GM23338 (cell line): ENCODE results near the gene PTAFR. TPM values are rescaled to one million over a fixed set of nuclear protein-coding genes. Genes with fewer than 3 reads are reported as not detected.

Experiments used
- ATAC-seq: fragments of 200-7000 bp; cut with Tn5 transposase; 3 replicates; pipeline ENCODE4 v1.9.1; 2020
- DNase-seq: peaks from one replicate; pipeline ENCODE4 v3.0.0-alpha.2; 2015; ENCODE audit warnings: low spot score
- H2AFZ ChIP-seq: fragments of 200-600 bp; sonication (generic); 2 replicates; pipeline ENCODE4 v1.8.0; 2016; ENCODE audit warnings: antibody characterized with exemption, mild to moderate bottlenecking, moderate library complexity
- H3F3A ChIP-seq: fragments of 200-600 bp; sonication (generic); replicated peaks from 2 replicates; pipeline ENCODE4 v1.8.0; 2017; ENCODE audit warnings: antibody characterized with exemption, mixed run types, low read depth
- H3K27ac ChIP-seq: fragments of 200-600 bp; sonication (generic); 2 replicates; pipeline ENCODE4 v1.6.1; 2016; ENCODE audit warnings: low read depth
- H3K27me3 ChIP-seq: fragments of 200-600 bp; sonication (generic); 2 replicates; pipeline ENCODE4 v1.8.0; 2016; ENCODE audit warnings: mild to moderate bottlenecking, mixed run types, moderate library complexity; ENCODE audit not compliant: insufficient read depth
- H3K36me3 ChIP-seq: fragments of 200-600 bp; sonication (generic); 2 replicates; pipeline ENCODE4 v1.8.0; 2016; ENCODE audit warnings: mild to moderate bottlenecking; ENCODE audit not compliant: insufficient read depth
- H3K4me1 ChIP-seq: fragments of 200-600 bp; sonication (generic); 2 replicates; pipeline ENCODE4 v1.8.0; 2016; ENCODE audit warnings: mild to moderate bottlenecking, moderate library complexity; ENCODE audit not compliant: insufficient read depth
- H3K4me2 ChIP-seq: fragments of 200-600 bp; sonication (generic); 2 replicates; pipeline ENCODE4 v1.7.1; 2017; ENCODE audit warnings: mixed run types
- H3K4me3 ChIP-seq: fragments of 200-600 bp; sonication (generic); 2 replicates; pipeline ENCODE4 v1.6.1; 2016; ENCODE audit warnings: mixed run types
- H3K79me2 ChIP-seq: fragments of 200-600 bp; sonication (generic); replicated peaks from 2 replicates; pipeline ENCODE4 v1.8.0; 2017; ENCODE audit warnings: mild to moderate bottlenecking; ENCODE audit not compliant: insufficient read depth
- H3K9me2 ChIP-seq: fragments of 200-600 bp; sonication (generic); 2 replicates; pipeline ENCODE4 v1.8.0; 2017; ENCODE audit not compliant: insufficient read depth
- H4K20me1 ChIP-seq: fragments of 200-600 bp; sonication (generic); replicated peaks from 2 replicates; pipeline ENCODE4 v1.8.0; 2017; ENCODE audit warnings: mild to moderate bottlenecking; ENCODE audit not compliant: insufficient read depth
- H3K27ac Mint-ChIP-seq: 2 replicates; pipeline ENCODE4 v1.8.0; 2020; ENCODE audit warnings: inconsistent platforms, mild to moderate bottlenecking, moderate library complexity, mixed read lengths
- H3K27me3 Mint-ChIP-seq: 3 replicates; pipeline ENCODE4 v1.8.0; 2022; ENCODE audit warnings: low read depth, mild to moderate bottlenecking, moderate library complexity, mixed read lengths, inconsistent platforms; ENCODE audit not compliant: insufficient read depth, poor library complexity
- H3K36me3 Mint-ChIP-seq: 3 replicates; pipeline ENCODE4 v1.8.0; 2021; ENCODE audit warnings: low read depth, mild to moderate bottlenecking, inconsistent platforms, moderate library complexity, mixed read lengths
- H3K4me1 Mint-ChIP-seq: 3 replicates; pipeline ENCODE4 v1.8.0; 2020; ENCODE audit warnings: mild to moderate bottlenecking, inconsistent platforms, mixed read lengths
- H3K4me3 Mint-ChIP-seq: 3 replicates; pipeline ENCODE4 v1.8.0; 2021; ENCODE audit warnings: moderate library complexity, mild to moderate bottlenecking, inconsistent platforms, mixed read lengths
- H3K9me3 Mint-ChIP-seq: 3 replicates; pipeline ENCODE4 v1.8.0; 2020; ENCODE audit warnings: moderate library complexity, mild to moderate bottlenecking, inconsistent platforms, mixed read lengths
- CREB1 ChIP-seq: fragments of 250-450 bp; sonication (Bioruptor Pico); IDR thresholded peaks from 2 replicates; pipeline ENCODE4 v1.5.0; 2020; ENCODE audit warnings: low read depth, mild to moderate bottlenecking, moderate library complexity
- EZH2 ChIP-seq: fragments of 200-600 bp; sonication (generic); IDR thresholded peaks from one replicate; pipeline ENCODE4 v1.8.0; 2017; ENCODE audit warnings: antibody characterized with exemption, mild to moderate bottlenecking, low read depth; ENCODE audit not compliant: unreplicated experiment
- EZH2phosphoT487 ChIP-seq: fragments of 200-600 bp; sonication (generic); IDR thresholded peaks from one replicate; pipeline ENCODE4 v1.8.1; 2018; ENCODE audit warnings: antibody characterized with exemption; ENCODE audit not compliant: unreplicated experiment
- JUNB ChIP-seq: IDR thresholded peaks from one replicate; pipeline ENCODE4 v1.6.1; 2016; ENCODE audit warnings: antibody characterized with exemption; ENCODE audit not compliant: unreplicated experiment
- POLR2AphosphoS5 ChIP-seq: IDR thresholded peaks from 2 replicates; pipeline ENCODE4 v1.6.1; 2016; ENCODE audit warnings: antibody characterized with exemption, low read depth
- ZNF331 ChIP-seq: fragments of 250-450 bp; sonication (Bioruptor Pico); IDR thresholded peaks from 2 replicates; pipeline ENCODE4 v1.5.0; 2020; ENCODE audit warnings: low read depth, mild to moderate bottlenecking, moderate library complexity
- polyA plus RNA-seq: library from polyadenylated mRNA; unstranded; fragments of >200 nt; fragmentation: Nextera tagmentation; extraction: Ambion mirVana; gene quantifications from 2 replicates; pipeline ENCODE4 v1.2.1, GENCODE V29; 2016
- total RNA-seq: library from RNA; depleted of rRNA; stranded (reverse); fragments of >200 nt; shearing (Covaris generic); gene quantifications from 2 replicates; pipeline ENCODE4 v1.2.3, GENCODE V29; 2014
- TF ChIP-seq, protein P1 (sequence below): IDR thresholded peaks from 2 replicates; pipeline ENCODE4 v1.6.1; 2016; ENCODE audit warnings: antibody characterized with exemption
- TF ChIP-seq, protein P2 (sequence below), 2 experiments: fragments of 200-600 bp in 1 of 2; sonication (generic) in 1 of 2; conservative IDR thresholded peaks; 2 replicates each; pipeline versions ENCODE4 v1.5.1 to v1.6.1; 2016 to 2017; ENCODE audit warnings: antibody characterized with exemption in 2 of 2, low read depth in 2 of 2, mild to moderate bottlenecking in 2 of 2, moderate library complexity in 1 of 2
- TF ChIP-seq, protein P3 (sequence below): IDR thresholded peaks from one replicate; pipeline ENCODE4 v1.6.1; 2018; ENCODE audit warnings: antibody characterized with exemption; ENCODE audit not compliant: unreplicated experiment

Gene PTAFR
- total and polyA plus RNA-seq, 2 experiments from 2014 or later: 0.29 to 0.76 TPM

DNA sequence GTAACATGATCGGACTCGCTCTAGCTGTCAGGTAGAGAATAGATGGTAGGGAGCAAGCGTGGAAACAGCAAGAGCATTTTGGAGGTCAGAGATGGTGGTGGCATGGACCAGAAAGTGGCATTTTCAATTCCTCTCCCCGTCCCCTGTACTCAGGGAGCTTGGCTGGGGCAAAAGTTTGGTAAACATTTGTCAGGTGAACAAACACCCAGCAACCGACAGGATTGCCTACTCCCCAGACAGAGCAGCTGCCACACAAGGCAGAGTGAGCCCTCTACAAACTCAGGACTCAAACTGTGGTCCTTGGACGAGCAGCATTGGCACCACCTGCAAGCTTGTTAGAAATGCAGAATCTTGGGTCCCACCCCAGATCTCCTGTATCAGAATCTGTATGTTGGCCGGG, 14.3 kb downstream of the PTAFR start:
- peaks cover 5% of the 10 kb centered on the region for H3K27me3 Mint-ChIP-seq
- no peak for TF ChIP-seq EZH2phosphoT487
- TF ChIP-seq, protein P1, sequence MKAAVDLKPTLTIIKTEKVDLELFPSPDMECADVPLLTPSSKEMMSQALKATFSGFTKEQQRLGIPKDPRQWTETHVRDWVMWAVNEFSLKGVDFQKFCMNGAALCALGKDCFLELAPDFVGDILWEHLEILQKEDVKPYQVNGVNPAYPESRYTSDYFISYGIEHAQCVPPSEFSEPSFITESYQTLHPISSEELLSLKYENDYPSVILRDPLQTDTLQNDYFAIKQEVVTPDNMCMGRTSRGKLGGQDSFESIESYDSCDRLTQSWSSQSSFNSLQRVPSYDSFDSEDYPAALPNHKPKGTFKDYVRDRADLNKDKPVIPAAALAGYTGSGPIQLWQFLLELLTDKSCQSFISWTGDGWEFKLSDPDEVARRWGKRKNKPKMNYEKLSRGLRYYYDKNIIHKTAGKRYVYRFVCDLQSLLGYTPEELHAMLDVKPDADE: no peak
- no peak overlapping the region for H3K27ac ChIP-seq
- H3F3A ChIP-seq: no peaks in the 10 kb centered on the region
- H3K9me2 ChIP-seq: no peaks in the 10 kb centered on the region
- no peak overlapping the region for H3K27ac Mint-ChIP-seq
- H3K4me3 Mint-ChIP-seq: no peak overlapping the region
- no peak for DNase-seq
- H3K79me2 ChIP-seq: no peaks in the 10 kb centered on the region
- no peaks in the 10 kb centered on the region for H3K9me3 Mint-ChIP-seq
- no peak for ATAC-seq
- H3K4me1 Mint-ChIP-seq: peaks cover 3% of the 10 kb centered on the region
- H3K36me3 ChIP-seq: no peaks in the 10 kb centered on the region
- H3K4me2 ChIP-seq: no peak overlapping the region
- no peaks in the 10 kb centered on the region for H3K36me3 Mint-ChIP-seq
- no peak overlapping the region for H2AFZ ChIP-seq
- no peaks in the 10 kb centered on the region for H4K20me1 ChIP-seq
- H3K4me3 ChIP-seq: no peak overlapping the region
- no peaks in the 10 kb centered on the region for H3K27me3 ChIP-seq
- no peaks in the 10 kb centered on the region for H3K4me1 ChIP-seq

DNA sequence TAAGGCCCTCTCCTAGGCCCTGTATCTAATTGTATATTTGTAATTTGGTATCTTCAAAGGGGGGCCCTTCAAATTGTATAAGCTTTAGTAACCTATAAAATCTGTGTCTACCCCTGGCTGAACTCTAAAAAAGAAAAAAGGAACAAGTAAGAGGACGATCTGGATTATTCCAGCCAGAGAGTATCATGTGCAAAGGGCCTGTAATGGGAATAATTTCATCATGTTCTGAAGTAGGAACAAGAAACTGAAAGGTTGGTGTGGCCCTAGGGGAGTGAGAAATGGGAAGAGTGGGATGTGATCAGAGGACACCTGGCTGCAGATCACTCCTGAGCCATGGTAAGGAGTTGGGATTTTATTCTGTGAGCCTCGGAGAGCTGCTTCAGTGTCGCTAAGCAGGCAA, 14.7 kb downstream of the PTAFR start:
- H3K4me1 ChIP-seq: no peaks in the 10 kb centered on the region
- H3K9me3 Mint-ChIP-seq: no peaks in the 10 kb centered on the region
- no peak overlapping the region for H2AFZ ChIP-seq
- H3K27ac ChIP-seq: no peak overlapping the region
- peaks cover 3% of the 10 kb centered on the region for H3K4me1 Mint-ChIP-seq
- no peak overlapping the region for H3K4me3 Mint-ChIP-seq
- H3K4me3 ChIP-seq: no peak overlapping the region
- ATAC-seq (no peak), DNase-seq (no peak)
- no peak overlapping the region for H3K4me2 ChIP-seq
- H3F3A ChIP-seq: no peaks in the 10 kb centered on the region
- H3K36me3 Mint-ChIP-seq: no peaks in the 10 kb centered on the region
- H3K27ac Mint-ChIP-seq: no peak overlapping the region
- no peaks in the 10 kb centered on the region for H3K79me2 ChIP-seq
- H3K27me3 Mint-ChIP-seq: peaks cover 5% of the 10 kb centered on the region
- H4K20me1 ChIP-seq: no peaks in the 10 kb centered on the region
- H3K27me3 ChIP-seq: no peaks in the 10 kb centered on the region
- H3K36me3 ChIP-seq: no peaks in the 10 kb centered on the region
- H3K9me2 ChIP-seq: no peaks in the 10 kb centered on the region
- no peak for TF ChIP-seq EZH2
- TF ChIP-seq, protein P2, sequence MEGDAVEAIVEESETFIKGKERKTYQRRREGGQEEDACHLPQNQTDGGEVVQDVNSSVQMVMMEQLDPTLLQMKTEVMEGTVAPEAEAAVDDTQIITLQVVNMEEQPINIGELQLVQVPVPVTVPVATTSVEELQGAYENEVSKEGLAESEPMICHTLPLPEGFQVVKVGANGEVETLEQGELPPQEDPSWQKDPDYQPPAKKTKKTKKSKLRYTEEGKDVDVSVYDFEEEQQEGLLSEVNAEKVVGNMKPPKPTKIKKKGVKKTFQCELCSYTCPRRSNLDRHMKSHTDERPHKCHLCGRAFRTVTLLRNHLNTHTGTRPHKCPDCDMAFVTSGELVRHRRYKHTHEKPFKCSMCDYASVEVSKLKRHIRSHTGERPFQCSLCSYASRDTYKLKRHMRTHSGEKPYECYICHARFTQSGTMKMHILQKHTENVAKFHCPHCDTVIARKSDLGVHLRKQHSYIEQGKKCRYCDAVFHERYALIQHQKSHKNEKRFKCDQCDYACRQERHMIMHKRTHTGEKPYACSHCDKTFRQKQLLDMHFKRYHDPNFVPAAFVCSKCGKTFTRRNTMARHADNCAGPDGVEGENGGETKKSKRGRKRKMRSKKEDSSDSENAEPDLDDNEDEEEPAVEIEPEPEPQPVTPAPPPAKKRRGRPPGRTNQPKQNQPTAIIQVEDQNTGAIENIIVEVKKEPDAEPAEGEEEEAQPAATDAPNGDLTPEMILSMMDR (conservative IDR thresholded peaks at IDR 0.05; ENCODE audit: low read depth in 2 of 2): no peak
- TF ChIP-seq JUNB: no peak
- no peak for TF ChIP-seq CREB1 (CRISPR knock-in tag)
- TF ChIP-seq, protein P1: no peak
- TF ChIP-seq, protein P3, sequence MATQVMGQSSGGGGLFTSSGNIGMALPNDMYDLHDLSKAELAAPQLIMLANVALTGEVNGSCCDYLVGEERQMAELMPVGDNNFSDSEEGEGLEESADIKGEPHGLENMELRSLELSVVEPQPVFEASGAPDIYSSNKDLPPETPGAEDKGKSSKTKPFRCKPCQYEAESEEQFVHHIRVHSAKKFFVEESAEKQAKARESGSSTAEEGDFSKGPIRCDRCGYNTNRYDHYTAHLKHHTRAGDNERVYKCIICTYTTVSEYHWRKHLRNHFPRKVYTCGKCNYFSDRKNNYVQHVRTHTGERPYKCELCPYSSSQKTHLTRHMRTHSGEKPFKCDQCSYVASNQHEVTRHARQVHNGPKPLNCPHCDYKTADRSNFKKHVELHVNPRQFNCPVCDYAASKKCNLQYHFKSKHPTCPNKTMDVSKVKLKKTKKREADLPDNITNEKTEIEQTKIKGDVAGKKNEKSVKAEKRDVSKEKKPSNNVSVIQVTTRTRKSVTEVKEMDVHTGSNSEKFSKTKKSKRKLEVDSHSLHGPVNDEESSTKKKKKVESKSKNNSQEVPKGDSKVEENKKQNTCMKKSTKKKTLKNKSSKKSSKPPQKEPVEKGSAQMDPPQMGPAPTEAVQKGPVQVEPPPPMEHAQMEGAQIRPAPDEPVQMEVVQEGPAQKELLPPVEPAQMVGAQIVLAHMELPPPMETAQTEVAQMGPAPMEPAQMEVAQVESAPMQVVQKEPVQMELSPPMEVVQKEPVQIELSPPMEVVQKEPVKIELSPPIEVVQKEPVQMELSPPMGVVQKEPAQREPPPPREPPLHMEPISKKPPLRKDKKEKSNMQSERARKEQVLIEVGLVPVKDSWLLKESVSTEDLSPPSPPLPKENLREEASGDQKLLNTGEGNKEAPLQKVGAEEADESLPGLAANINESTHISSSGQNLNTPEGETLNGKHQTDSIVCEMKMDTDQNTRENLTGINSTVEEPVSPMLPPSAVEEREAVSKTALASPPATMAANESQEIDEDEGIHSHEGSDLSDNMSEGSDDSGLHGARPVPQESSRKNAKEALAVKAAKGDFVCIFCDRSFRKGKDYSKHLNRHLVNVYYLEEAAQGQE: no peak
- no peak for TF ChIP-seq POLR2AphosphoS5
- no peak for TF ChIP-seq EZH2phosphoT487
- no peak for TF ChIP-seq ZNF331 (CRISPR knock-in tag)
